Measurements from ENCODE around the gene IQCK. TPM values are rescaled to one million over a fixed set of nuclear protein-coding genes. Genes with fewer than 3 reads are reported as not detected.

Gene IQCK
- total and polyA plus RNA-seq, 2 donors (not counting 1 experiment from before 2014, with no cell fraction given): 4.6 to 9.9 TPM

GRCh38 chr16:19859603-19860002 lies 141.5 kb downstream of the IQCK start:
- H2AFZ ChIP-seq (ENCODE audit: low read length): no peak overlapping the region
- TF ChIP-seq EZH2 (IDR thresholded peaks at IDR 0.05; ENCODE audit: low read length, missing control alignments): no peak
- TF ChIP-seq, protein P1, sequence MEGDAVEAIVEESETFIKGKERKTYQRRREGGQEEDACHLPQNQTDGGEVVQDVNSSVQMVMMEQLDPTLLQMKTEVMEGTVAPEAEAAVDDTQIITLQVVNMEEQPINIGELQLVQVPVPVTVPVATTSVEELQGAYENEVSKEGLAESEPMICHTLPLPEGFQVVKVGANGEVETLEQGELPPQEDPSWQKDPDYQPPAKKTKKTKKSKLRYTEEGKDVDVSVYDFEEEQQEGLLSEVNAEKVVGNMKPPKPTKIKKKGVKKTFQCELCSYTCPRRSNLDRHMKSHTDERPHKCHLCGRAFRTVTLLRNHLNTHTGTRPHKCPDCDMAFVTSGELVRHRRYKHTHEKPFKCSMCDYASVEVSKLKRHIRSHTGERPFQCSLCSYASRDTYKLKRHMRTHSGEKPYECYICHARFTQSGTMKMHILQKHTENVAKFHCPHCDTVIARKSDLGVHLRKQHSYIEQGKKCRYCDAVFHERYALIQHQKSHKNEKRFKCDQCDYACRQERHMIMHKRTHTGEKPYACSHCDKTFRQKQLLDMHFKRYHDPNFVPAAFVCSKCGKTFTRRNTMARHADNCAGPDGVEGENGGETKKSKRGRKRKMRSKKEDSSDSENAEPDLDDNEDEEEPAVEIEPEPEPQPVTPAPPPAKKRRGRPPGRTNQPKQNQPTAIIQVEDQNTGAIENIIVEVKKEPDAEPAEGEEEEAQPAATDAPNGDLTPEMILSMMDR (conservative IDR thresholded peaks at IDR 0.05 in 1 of 2, IDR thresholded peaks at IDR 0.05 in 1 of 2; ENCODE audit: low read depth in 1 of 2, low read length in 2 of 2): no peak
- H3K4me1 ChIP-seq (ENCODE audit: control insufficient read depth, extremely low read depth, insufficient read depth, low read length): no peaks in the 10 kb centered on the region
- no peaks in the 10 kb centered on the region for H3K27me3 ChIP-seq (ENCODE audit: control insufficient read depth, insufficient read depth, low read length)
- no peak for DNase-seq (ENCODE audit: low read depth in 2 of 2)
- H3K27ac ChIP-seq (ENCODE audit: insufficient read depth, low read length): no peak overlapping the region
- no peak overlapping the region for H3K4me3 ChIP-seq (replicated peaks in 1 of 4; ENCODE audit: control extremely low read depth in 1 of 4, insufficient read depth in 1 of 4, low read depth in 3 of 4, low read length in 4 of 4)
- no peaks in the 10 kb centered on the region for H3K79me2 ChIP-seq (ENCODE audit: control insufficient read depth, insufficient read depth, low read length)
- no peaks in the 10 kb centered on the region for H3K36me3 ChIP-seq (ENCODE audit: control insufficient read depth, insufficient read depth, low read length)
- H3K4me2 ChIP-seq (ENCODE audit: extremely low read depth, insufficient read depth, low read length): no peak overlapping the region
- H3K9ac ChIP-seq (ENCODE audit: insufficient read depth, low read length): no peak overlapping the region
- H3K9me3 ChIP-seq (ENCODE audit: control insufficient read depth, insufficient read depth, low read depth, low read length): no peaks in the 10 kb centered on the region
- H4K20me1 ChIP-seq (ENCODE audit: control insufficient read depth, extremely low read depth, insufficient read depth, low read length): no peaks in the 10 kb centered on the region

DNA sequence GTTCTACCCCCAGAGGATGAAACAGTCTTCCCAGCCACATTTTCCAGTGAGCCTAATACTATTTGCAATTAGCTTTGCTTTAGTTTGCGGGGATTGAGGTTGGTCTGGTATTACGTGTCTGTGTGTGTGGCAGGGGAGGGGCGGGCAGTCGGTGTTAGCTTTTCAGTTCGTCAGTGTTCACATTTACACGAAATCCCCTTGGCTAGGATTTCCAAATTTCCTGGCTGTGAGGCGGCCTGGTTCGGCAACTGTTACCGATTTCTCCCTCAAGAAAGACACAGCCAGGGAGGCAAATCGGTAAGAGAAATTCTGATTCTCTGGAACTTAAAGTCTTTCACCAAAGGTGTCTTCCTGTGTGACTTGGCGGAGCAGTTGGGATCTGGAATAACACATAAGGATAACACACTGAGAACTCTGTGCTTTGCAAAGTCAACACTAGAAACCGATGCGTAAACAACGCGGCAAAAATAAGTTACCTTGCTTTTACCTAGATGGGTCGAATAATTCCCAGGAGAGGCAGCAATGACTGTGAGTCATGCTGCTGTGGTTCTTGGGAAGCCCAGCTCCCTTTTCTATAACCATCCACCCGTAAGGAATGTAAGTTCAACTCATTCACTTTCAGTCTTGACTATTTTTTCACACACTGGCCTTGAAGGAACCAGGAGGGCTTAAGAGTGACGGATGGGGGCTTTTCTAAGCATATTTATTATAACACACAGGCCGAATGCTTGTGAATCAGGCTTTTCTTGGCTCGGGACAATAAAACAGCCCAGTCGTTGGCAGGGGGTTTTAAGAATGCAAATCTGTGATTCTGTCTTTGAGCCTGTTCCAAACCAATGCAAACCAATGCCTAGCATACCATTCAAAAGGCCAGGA lies 142.3 kb downstream of the IQCK start:
- Histone ChIP-seq H3K4me3 (replicated peaks in 1 of 4; ENCODE audit: control extremely low read depth in 1 of 4, insufficient read depth in 1 of 4, low read depth in 3 of 4, low read length in 4 of 4) (no peak overlapping the region), H3K4me2 (ENCODE audit: extremely low read depth, insufficient read depth, low read length) (no peak overlapping the region), H3K27me3 (ENCODE audit: control insufficient read depth, insufficient read depth, low read length) (no peaks in the 10 kb centered on the region), H3K9me3 (ENCODE audit: control insufficient read depth, insufficient read depth, low read depth, low read length) (no peaks in the 10 kb centered on the region), H4K20me1 (ENCODE audit: control insufficient read depth, extremely low read depth, insufficient read depth, low read length) (no peaks in the 10 kb centered on the region), H3K27ac (ENCODE audit: insufficient read depth, low read length) (no peak overlapping the region), H3K79me2 (ENCODE audit: control insufficient read depth, insufficient read depth, low read length) (no peaks in the 10 kb centered on the region), H3K4me1 (ENCODE audit: control insufficient read depth, extremely low read depth, insufficient read depth, low read length) (no peaks in the 10 kb centered on the region), H2AFZ (ENCODE audit: low read length) (no peak overlapping the region), H3K36me3 (ENCODE audit: control insufficient read depth, insufficient read depth, low read length) (no peaks in the 10 kb centered on the region), H3K9ac (ENCODE audit: insufficient read depth, low read length) (no peak overlapping the region)
- TF ChIP-seq, protein P1 (conservative IDR thresholded peaks at IDR 0.05 in 1 of 2, IDR thresholded peaks at IDR 0.05 in 1 of 2; ENCODE audit: low read depth in 1 of 2, low read length in 2 of 2): no peak
- no peak for TF ChIP-seq EZH2 (IDR thresholded peaks at IDR 0.05; ENCODE audit: low read length, missing control alignments)
- DNase-seq (ENCODE audit: low read depth in 2 of 2): peak; percentile 8 to 96

DNA sequence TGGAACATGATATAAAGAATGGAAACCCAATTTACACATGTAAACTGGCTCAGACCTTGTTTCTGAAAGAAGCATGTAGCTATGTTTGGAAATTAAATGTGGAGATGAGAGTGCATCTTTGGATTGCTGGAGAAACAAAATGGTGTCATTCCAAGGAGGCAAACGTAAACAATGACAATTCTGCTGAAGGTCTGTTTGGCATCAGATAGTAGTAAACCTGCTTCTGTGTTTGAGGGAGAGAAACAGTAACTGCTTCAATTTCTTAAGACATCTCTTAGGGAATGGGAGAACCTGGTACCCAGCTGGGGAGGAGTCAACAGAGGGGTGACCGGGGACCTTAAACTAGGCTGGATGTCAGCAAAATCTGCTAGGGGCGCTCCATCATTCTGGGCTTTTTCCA lies 143.1 kb downstream of the IQCK start:
- Histone ChIP-seq H3K9me3 (ENCODE audit: control insufficient read depth, insufficient read depth, low read depth, low read length) (no peaks in the 10 kb centered on the region), H3K4me1 (ENCODE audit: control insufficient read depth, extremely low read depth, insufficient read depth, low read length) (no peaks in the 10 kb centered on the region), H3K4me2 (ENCODE audit: extremely low read depth, insufficient read depth, low read length) (no peak overlapping the region), H3K9ac (ENCODE audit: insufficient read depth, low read length) (no peak overlapping the region), H3K27ac (ENCODE audit: insufficient read depth, low read length) (no peak overlapping the region), H2AFZ (ENCODE audit: low read length) (no peak overlapping the region), H3K27me3 (ENCODE audit: control insufficient read depth, insufficient read depth, low read length) (no peaks in the 10 kb centered on the region), H4K20me1 (ENCODE audit: control insufficient read depth, extremely low read depth, insufficient read depth, low read length) (no peaks in the 10 kb centered on the region), H3K79me2 (ENCODE audit: control insufficient read depth, insufficient read depth, low read length) (no peaks in the 10 kb centered on the region), H3K36me3 (ENCODE audit: control insufficient read depth, insufficient read depth, low read length) (no peaks in the 10 kb centered on the region), H3K4me3 (replicated peaks in 1 of 4; ENCODE audit: control extremely low read depth in 1 of 4, insufficient read depth in 1 of 4, low read depth in 3 of 4, low read length in 4 of 4) (no peak overlapping the region)
- TF ChIP-seq EZH2 (IDR thresholded peaks at IDR 0.05; ENCODE audit: low read length, missing control alignments): no peak
- TF ChIP-seq, protein P1 (conservative IDR thresholded peaks at IDR 0.05 in 1 of 2, IDR thresholded peaks at IDR 0.05 in 1 of 2; ENCODE audit: low read depth in 1 of 2, low read length in 2 of 2): no peak
- no peak for DNase-seq (ENCODE audit: low read depth in 2 of 2)

Data from fibroblast of lung (primary cell).